Upper lobe of left lung (tissue), 6 donors: ENCODE data around the gene CAB39. TPM values are rescaled to one million over a fixed set of nuclear protein-coding genes. Genes with fewer than 3 reads are reported as not detected.

Source experiments
- ATAC-seq, 2 donors: fragments of 200-7000 bp; cut with Tn5 transposase; one replicate each; pipeline ENCODE4 v1.9.1; 2022; ENCODE audit warnings: mild to moderate bottlenecking in 2 of 2, moderate library complexity in 2 of 2; ENCODE audit not compliant: low FRiP score in 2 of 2
- DNase-seq, 2 donors: peaks; one replicate each; pipeline ENCODE4 v3.0.0-alpha.2; 2019 to 2020
- H3K27ac ChIP-seq, 4 donors: fragments of 200-600 bp; sonication (generic); one replicate each; pipeline ENCODE4 v1.5.1; 2016 to 2019
- H3K27me3 ChIP-seq, 4 donors: fragments of 200-600 bp; sonication (generic); one replicate each; pipeline ENCODE4 v1.5.1; 2017 to 2019
- H3K36me3 ChIP-seq, 4 donors: fragments of 200-600 bp; sonication (generic); one replicate each; pipeline ENCODE4 v1.5.1; 2016 to 2019
- H3K4me1 ChIP-seq, 4 donors: fragments of 200-600 bp; sonication (generic); one replicate each; pipeline ENCODE4 v1.5.1; 2018 to 2019
- H3K4me3 ChIP-seq, 4 donors: fragments of 200-600 bp; sonication (generic); one replicate each; pipeline ENCODE4 v1.5.1; 2017 to 2019; ENCODE audit warnings: mild to moderate bottlenecking in 2 of 4, moderate library complexity in 1 of 4
- H3K9me3 ChIP-seq, 4 donors: fragments of 200-600 bp; sonication (generic); one replicate each; pipeline ENCODE4 v1.5.1; 2018 to 2019
- EP300 ChIP-seq, 4 donors: sonication (generic); formaldehyde crosslinking; IDR thresholded peaks; one replicate each; pipeline ENCODE4 v1.5.1; 2017; ENCODE audit warnings: antibody characterized with exemption in 4 of 4, control low read depth in 2 of 4
- POLR2A ChIP-seq, 4 donors: fragments of 450-650 bp; IDR thresholded peaks; one replicate each; pipeline ENCODE4 v1.5.1; 2016 to 2017; ENCODE audit warnings: antibody characterized with exemption in 4 of 4, mild to moderate bottlenecking in 2 of 4
- POLR2AphosphoS5 ChIP-seq, 2 donors: sonication (generic); formaldehyde crosslinking; IDR thresholded peaks; one replicate each; pipeline ENCODE4 v1.5.1; 2017; ENCODE audit warnings: antibody characterized with exemption in 2 of 2
- WGBS, 2 donors: methylation state at CpG; one replicate each; pipeline ENCODE4 v1.1.5; 2017 to 2018; 5-methylcytosine and 5-hydroxymethylcytosine counted together
- small RNA-seq, 4 donors: library from RNA; depleted of rRNA; stranded (forward); fragments of <200 nt; gene quantifications; one replicate each; pipeline ENCODE3, GENCODE V24; 2016
- total RNA-seq, 6 donors: library from RNA; depleted of rRNA in 4 of 6; stranded (reverse); fragments of >200 nt in 4 of 6; gene quantifications; one replicate each; pipeline versions ENCODE4 v1.1.0 to v1.2.1, GENCODE V29; 2016 to 2021
- TF ChIP-seq, protein P1 (sequence below), 6 experiments: fragments of 450-650 bp in 4 of 6; fragments of 200-600 bp in 2 of 6; sonication (generic) in 2 of 6; IDR thresholded peaks; one replicate each; pipeline ENCODE4 v1.5.1; 2016 to 2019; ENCODE audit warnings: antibody characterized with exemption in 6 of 6
- donor health status: DM: no; HTN: no; CAD: no; lungs with moderate emphysema.
- donor health status: DM: no; HTN: yes; CAD: no; lungs with severe emphysema.

CAB39 gene
- total RNA-seq, 6 donors from 2014 or later = 56.5 to 125 (median 76.7) TPM

DNA sequence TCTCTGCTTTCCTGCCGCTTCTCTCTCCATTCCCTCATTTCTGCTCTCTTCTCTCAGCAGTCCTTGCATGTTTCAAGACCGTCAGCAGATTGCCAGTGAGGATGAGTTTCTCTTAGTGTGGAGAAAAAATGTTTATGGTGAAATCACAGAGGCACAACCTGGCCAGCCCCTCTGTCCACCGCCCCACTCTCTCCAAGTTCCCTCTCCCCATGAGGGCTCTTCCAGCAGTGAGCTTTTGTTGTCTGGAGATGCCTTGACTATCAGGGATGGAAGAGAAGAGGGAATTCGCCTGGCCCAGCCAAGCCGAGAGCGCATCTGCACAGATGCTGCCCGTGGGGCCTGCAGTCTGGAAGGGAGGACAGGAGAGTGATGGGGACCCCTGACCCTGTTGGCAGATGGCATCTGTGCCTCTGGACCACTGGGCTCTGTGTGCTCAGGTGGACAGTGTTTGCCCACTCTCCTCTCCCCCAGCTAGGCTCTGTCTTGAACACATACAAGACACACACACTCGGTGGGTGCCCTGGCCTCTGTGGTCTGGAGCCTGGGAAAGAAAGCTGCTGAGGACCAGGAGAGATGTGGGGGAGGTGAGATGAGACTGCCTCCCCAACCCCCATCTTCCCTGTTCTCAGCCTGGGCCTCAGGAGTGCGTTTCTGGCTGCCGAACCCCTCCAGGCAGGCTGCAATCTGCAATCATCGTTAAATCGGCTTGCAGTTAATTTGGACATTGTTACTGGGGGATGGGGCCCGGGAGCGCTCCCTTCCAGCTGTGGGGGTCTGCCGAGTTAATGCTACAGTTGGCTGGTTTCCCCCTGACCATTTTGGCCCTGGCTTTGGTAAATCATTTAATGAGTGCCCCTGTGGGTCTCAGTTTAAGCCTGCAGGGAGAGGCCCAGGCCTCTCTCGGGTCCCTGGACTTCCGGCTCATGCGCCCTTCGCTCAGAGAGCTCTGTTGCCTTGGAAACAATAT, 156.6 kb downstream of the CAB39 start:
- ATAC-seq (no peak), DNase-seq (no peak)
- Histone ChIP-seq H3K27me3 (peaks cover 0 to 10% (median 3%) of the 10 kb centered on the region in 4 donors), H3K36me3 (no peaks in the 10 kb centered on the region), H3K27ac (no peak overlapping the region), H3K4me1 (peaks cover 18 to 36% (median 23%) of the 10 kb centered on the region in 4 donors), H3K9me3 (no peaks in the 10 kb centered on the region), H3K4me3 (no peak overlapping the region)
- 77 to 89% methylated on average over 16 to 19 of the region's 19 CpGs for WGBS, 2 donors
- TF ChIP-seq EP300 (IDR thresholded peaks at IDR 0.05) (no peak), POLR2AphosphoS5 (IDR thresholded peaks at IDR 0.05) (no peak), POLR2A (IDR thresholded peaks at IDR 0.05) (no peak)
- TF ChIP-seq, protein P1, sequence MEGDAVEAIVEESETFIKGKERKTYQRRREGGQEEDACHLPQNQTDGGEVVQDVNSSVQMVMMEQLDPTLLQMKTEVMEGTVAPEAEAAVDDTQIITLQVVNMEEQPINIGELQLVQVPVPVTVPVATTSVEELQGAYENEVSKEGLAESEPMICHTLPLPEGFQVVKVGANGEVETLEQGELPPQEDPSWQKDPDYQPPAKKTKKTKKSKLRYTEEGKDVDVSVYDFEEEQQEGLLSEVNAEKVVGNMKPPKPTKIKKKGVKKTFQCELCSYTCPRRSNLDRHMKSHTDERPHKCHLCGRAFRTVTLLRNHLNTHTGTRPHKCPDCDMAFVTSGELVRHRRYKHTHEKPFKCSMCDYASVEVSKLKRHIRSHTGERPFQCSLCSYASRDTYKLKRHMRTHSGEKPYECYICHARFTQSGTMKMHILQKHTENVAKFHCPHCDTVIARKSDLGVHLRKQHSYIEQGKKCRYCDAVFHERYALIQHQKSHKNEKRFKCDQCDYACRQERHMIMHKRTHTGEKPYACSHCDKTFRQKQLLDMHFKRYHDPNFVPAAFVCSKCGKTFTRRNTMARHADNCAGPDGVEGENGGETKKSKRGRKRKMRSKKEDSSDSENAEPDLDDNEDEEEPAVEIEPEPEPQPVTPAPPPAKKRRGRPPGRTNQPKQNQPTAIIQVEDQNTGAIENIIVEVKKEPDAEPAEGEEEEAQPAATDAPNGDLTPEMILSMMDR (IDR thresholded peaks at IDR 0.05) = no peak

DNA sequence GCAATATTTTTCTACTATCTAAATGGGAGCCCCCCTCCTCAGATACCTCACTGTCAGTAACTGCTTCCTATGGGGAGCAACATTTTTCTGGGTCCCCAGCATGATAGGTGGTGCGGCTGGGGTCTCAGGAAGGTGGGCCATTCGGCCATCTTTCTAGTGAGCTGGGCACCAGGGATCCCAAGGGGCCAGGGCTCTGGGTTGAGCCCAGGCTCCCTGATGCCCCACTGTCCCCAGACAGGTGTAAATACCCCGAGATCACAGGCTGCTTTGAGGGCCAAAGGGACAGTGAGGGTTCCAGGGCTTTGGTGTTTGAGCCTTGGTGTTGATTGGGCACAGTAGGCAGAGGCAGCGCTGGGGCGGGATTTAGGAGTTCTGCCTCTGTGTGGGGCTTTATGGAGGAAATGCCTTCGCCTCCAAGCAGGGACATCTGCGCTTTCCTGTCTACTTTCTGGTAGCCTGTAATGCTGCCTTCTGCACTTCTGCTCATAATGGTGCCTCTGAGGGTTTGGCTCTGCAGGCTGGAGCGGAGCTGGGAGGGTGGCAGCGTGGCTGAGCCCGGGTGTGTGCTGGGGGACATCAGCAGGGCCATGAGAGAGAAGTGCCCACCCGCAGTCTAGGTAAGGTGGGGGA, 157.4 kb downstream of the CAB39 start:
- TF ChIP-seq, protein P1 (IDR thresholded peaks at IDR 0.05) = no peak
- TF ChIP-seq POLR2A (IDR thresholded peaks at IDR 0.05) (no peak), EP300 (IDR thresholded peaks at IDR 0.05) (no peak), POLR2AphosphoS5 (IDR thresholded peaks at IDR 0.05) (no peak)
- H3K27me3 ChIP-seq = peaks cover 0 to 5% (median under 1%) of the 10 kb centered on the region in 4 donors
- H3K4me3 ChIP-seq = no peak overlapping the region
- ATAC-seq (no peak), DNase-seq (no peak)
- no peaks in the 10 kb centered on the region for H3K36me3 ChIP-seq
- no peak overlapping the region for H3K27ac ChIP-seq
- peaks cover 13 to 28% (median 19%) of the 10 kb centered on the region in 4 donors for H3K4me1 ChIP-seq
- H3K9me3 ChIP-seq = no peaks in the 10 kb centered on the region
- WGBS, 2 donors = 66 to 85% methylated on average over 7 to 11 of the region's 11 CpGs

Small RNA genes within 50 kb of the gene (small RNA-seq; reads per million reads assigned to genes)
- gene BANF1P3 = 0 to 0.07 (median 0) reads per million in 4 donors
- 0 reads per million in 4 donors for gene RNU6-268P

Other genes starting within 250 kb of the CAB39 start
- gene ITM2C, start 152.1 kb downstream of the CAB39 start, total RNA-seq = 10 to 100 TPM; 19.9 to 40.4 (median 25.6) TPM
- under 1 TPM in 4 of 6 donors, not detected in 2; 0.15 to 0.84 (median 0.52) TPM for gene GPR55, start 212.4 kb downstream of the CAB39 start, total RNA-seq